SU-DHL-6 (cell line): ENCODE measurements around the gene COL12A1.

Experiments used
- H2AFZ ChIP-seq: fragments of 200-600 bp; sonication (generic); 2 replicates; pipeline ENCODE4 v1.6.1; 2014; ENCODE audit warnings: low read depth, mild to moderate bottlenecking, moderate library complexity, mixed read lengths, antibody characterized with exemption, low read length; ENCODE audit not compliant: severe bottlenecking
- H3F3A ChIP-seq: fragments of 200-600 bp; shearing (Covaris generic); 2 replicates; pipeline ENCODE4 v1.6.0; 2016; ENCODE audit warnings: antibody characterized with exemption, mild to moderate bottlenecking; ENCODE audit not compliant: insufficient read depth
- H3K27ac ChIP-seq: fragments of 200-600 bp; sonication (generic); 2 replicates; pipeline ENCODE4 v1.5.1; 2016; ENCODE audit warnings: low read depth, mild to moderate bottlenecking, low read length, moderate library complexity, mixed read lengths
- H3K27me3 ChIP-seq: fragments of 200-600 bp; sonication (generic), shearing (Covaris generic); 2 replicates; pipeline ENCODE4 v1.6.0; 2014; ENCODE audit warnings: mild to moderate bottlenecking, low read length
- H3K36me3 ChIP-seq: fragments of 200-600 bp; sonication (generic); 2 replicates; pipeline ENCODE4 v1.6.1; 2014; ENCODE audit warnings: mild to moderate bottlenecking, low read length, mixed read lengths
- H3K4me2 ChIP-seq: fragments of 300-600, 200-600 bp; shearing (Covaris generic), sonication (generic); 2 replicates; pipeline ENCODE4 v1.6.0; 2014; ENCODE audit warnings: low read length, low read depth, mild to moderate bottlenecking; ENCODE audit not compliant: poor library complexity, severe bottlenecking
- H3K4me3 ChIP-seq: fragments of 200-600 bp; sonication (generic); 2 replicates; pipeline ENCODE4 v1.5.1; 2014; ENCODE audit warnings: antibody characterized with exemption, low read length, mild to moderate bottlenecking, mixed read lengths; ENCODE audit not compliant: insufficient read depth, poor library complexity, severe bottlenecking
- H3K79me2 ChIP-seq: fragments of 200-600 bp; sonication (generic); 2 replicates; pipeline ENCODE4 v1.6.1; 2014; ENCODE audit warnings: mild to moderate bottlenecking, low read length, moderate library complexity; ENCODE audit not compliant: insufficient read depth
- H3K9ac ChIP-seq: fragments of 200-600 bp; sonication (generic); 2 replicates; pipeline ENCODE4 v1.7.0; 2014; ENCODE audit warnings: mild to moderate bottlenecking, low read length
- H3K9me2 ChIP-seq: fragments of 200-600 bp; sonication (generic); replicated peaks from 2 replicates; pipeline ENCODE4 v1.6.1; 2014; ENCODE audit warnings: low read length; ENCODE audit not compliant: insufficient read depth
- H3K9me3 ChIP-seq: fragments of 200-600 bp; sonication (generic); 2 replicates; pipeline ENCODE4 v1.6.1; 2014; ENCODE audit warnings: low read length, mixed read lengths; ENCODE audit not compliant: insufficient read depth
- H4K20me1 ChIP-seq: fragments of 200-600 bp; sonication (generic); 2 replicates; pipeline ENCODE4 v1.6.1; 2014; ENCODE audit warnings: low read depth, mild to moderate bottlenecking, antibody characterized with exemption, low read length, moderate library complexity, mixed read lengths
- CTCF ChIP-seq: fragments of 200-600 bp; sonication (generic); IDR thresholded peaks from one replicate; pipeline ENCODE4 v1.5.1; 2017; ENCODE audit warnings: antibody characterized with exemption, mild to moderate bottlenecking, low read length, moderate library complexity; ENCODE audit not compliant: insufficient read depth, poor library complexity, severe bottlenecking
- EZH2phosphoT487 ChIP-seq: fragments of 200-600 bp; sonication (generic), shearing (Covaris generic); conservative IDR thresholded peaks from 2 replicates; pipeline ENCODE4 v1.6.1; 2018; ENCODE audit warnings: mild to moderate bottlenecking, antibody characterized with exemption, low read length, moderate library complexity, mixed read lengths

The COL12A1 gene

GRCh38 chr6:75130784-75131183 lies 75.1 kb downstream of the COL12A1 start:
- Histone ChIP-seq H3K79me2 (no peaks in the 10 kb centered on the region), H3K9ac (no peak overlapping the region), H3K27ac (no peak overlapping the region), H3K4me3 (no peak overlapping the region), H2AFZ (no peak overlapping the region), H3K9me3 (no peaks in the 10 kb centered on the region), H3F3A (no peaks in the 10 kb centered on the region), H3K36me3 (no peaks in the 10 kb centered on the region), H4K20me1 (no peaks in the 10 kb centered on the region), H3K4me2 (no peak overlapping the region), H3K9me2 (no peaks in the 10 kb centered on the region), H3K27me3 (no peaks in the 10 kb centered on the region)
- no peak for TF ChIP-seq EZH2phosphoT487
- TF ChIP-seq CTCF = no peak

DNA sequence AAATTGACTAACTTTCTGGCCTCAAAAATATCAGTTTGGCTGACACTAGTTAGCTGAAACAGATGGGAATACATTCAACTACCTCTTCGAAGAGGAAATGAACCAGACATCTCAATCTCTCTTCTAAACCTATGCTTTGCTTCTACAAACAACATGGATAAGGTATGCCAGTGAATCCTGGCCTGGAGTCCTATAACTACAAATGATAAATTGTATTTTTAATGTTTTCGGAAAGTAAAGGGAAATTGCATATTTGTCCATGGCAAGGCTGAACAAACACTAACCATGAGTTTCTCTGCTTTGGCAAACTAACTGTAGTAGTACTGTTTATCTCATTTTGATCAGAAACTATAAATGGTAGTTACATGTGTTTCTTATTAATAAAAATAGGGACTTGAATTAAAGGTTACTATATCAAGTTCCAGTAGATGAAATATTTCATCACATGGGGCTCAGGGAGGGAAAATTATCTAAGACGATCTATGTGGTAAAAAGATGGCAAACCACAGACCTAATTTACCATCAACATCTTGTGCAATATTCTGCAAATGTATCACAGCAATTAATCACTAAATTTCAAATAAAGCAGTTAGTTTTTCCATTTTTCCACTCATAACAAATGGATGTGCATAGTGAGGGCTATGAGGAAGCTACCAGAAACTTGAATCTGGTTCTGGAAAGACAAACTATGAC lies 76.8 kb downstream of the COL12A1 start:
- Histone ChIP-seq H3K9me2 (no peaks in the 10 kb centered on the region), H3K4me3 (no peak overlapping the region), H4K20me1 (no peaks in the 10 kb centered on the region), H2AFZ (no peak overlapping the region), H3K4me2 (no peak overlapping the region), H3F3A (no peaks in the 10 kb centered on the region), H3K27ac (no peak overlapping the region), H3K36me3 (no peaks in the 10 kb centered on the region), H3K79me2 (no peaks in the 10 kb centered on the region), H3K9ac (no peak overlapping the region), H3K27me3 (no peaks in the 10 kb centered on the region), H3K9me3 (no peaks in the 10 kb centered on the region)
- TF ChIP-seq CTCF (no peak), EZH2phosphoT487 (no peak)

GRCh38 chr6:75126518-75126917 lies 79.3 kb downstream of the COL12A1 start:
- Histone ChIP-seq H3K4me2 (no peak overlapping the region), H3K4me3 (no peak overlapping the region), H3F3A (no peaks in the 10 kb centered on the region), H4K20me1 (no peaks in the 10 kb centered on the region), H3K36me3 (no peaks in the 10 kb centered on the region), H3K9ac (no peak overlapping the region), H3K79me2 (no peaks in the 10 kb centered on the region), H3K9me2 (no peaks in the 10 kb centered on the region), H2AFZ (no peak overlapping the region), H3K9me3 (no peaks in the 10 kb centered on the region), H3K27ac (no peak overlapping the region), H3K27me3 (no peaks in the 10 kb centered on the region)
- TF ChIP-seq CTCF (no peak), EZH2phosphoT487 (no peak)
